WERI-Rb-1 (cell line): ENCODE measurements around the gene PFN3.

Experiments used
- DNase-seq: peaks from one replicate; pipeline ENCODE4 v3.0.0-alpha.2; 2020
- H3K27ac ChIP-seq: fragments of 250-450 bp; sonication (Bioruptor Pico); 2 replicates; pipeline ENCODE4 v1.5.1; 2020; ENCODE audit warnings: mild to moderate bottlenecking, moderate library complexity
- H3K27me3 ChIP-seq: fragments of 250-450 bp; sonication (Bioruptor Pico); 2 replicates; pipeline ENCODE4 v1.5.1; 2021; ENCODE audit warnings: mild to moderate bottlenecking, low read depth, moderate library complexity; ENCODE audit not compliant: insufficient read depth, severe bottlenecking
- H3K36me3 ChIP-seq: fragments of 250-450 bp; sonication (Bioruptor Pico); 2 replicates; pipeline ENCODE4 v1.5.1; 2020; ENCODE audit warnings: mild to moderate bottlenecking, moderate library complexity
- H3K4me3 ChIP-seq: 2 replicates; pipeline ENCODE4 v1.5.1; 2011; ENCODE audit warnings: low read depth, mild to moderate bottlenecking, control low read depth, low read length
- H3K9me3 ChIP-seq: fragments of 250-450 bp; sonication (Bioruptor Pico); 2 replicates; pipeline ENCODE4 v1.5.1; 2021; ENCODE audit warnings: mild to moderate bottlenecking, moderate library complexity; ENCODE audit not compliant: severe bottlenecking
- TF ChIP-seq, protein P1 (sequence below): IDR thresholded peaks from 2 replicates; pipeline ENCODE4 v1.5.1; 2011; ENCODE audit warnings: low read depth, mild to moderate bottlenecking, control low read depth, inconsistent platforms, low read length

Gene PFN3

DNA sequence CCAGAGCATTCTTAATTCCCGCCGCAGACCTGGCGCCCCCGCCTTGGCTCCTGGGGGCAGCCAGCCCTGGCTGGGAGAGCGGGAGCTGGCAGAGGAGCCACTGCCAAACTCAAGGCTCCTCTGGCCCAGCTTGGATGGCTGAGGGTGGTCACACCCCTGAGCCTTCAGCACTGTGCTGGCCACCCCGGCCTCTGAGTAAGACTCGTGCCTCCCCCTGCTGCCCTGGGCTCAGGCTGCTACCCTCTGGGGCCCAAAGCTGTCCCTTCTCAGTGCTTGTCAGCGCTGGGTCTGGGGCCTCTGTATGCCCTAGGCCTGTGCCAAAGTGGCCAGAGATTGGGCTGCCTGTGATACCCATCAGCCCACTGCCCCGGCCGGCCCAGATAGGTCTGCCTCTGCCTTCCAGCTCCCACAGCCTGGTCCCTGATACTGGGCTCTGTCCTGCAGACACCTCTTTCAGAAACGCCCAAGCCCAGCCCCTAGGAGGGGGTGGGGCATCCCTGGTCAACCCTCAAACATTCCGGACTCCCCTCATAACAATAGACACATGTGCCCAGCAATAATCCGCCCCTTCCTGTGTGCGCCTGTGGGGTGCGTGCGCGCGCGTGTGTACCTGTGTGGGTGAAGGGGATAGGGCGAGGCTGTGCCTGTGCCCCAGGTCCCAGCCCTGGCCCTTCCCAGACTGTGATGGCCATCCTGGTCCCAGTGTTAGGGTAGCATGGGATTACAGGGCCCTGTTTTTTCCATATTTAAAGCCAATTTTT, 41.8 kb upstream of the PFN3 start:
- no peak for DNase-seq
- Histone ChIP-seq H3K4me3 (no peak overlapping the region), H3K9me3 (no peaks in the 10 kb centered on the region), H3K27ac (no peak overlapping the region), H3K27me3 (no peaks in the 10 kb centered on the region), H3K36me3 (no peaks in the 10 kb centered on the region)
- TF ChIP-seq, protein P1, sequence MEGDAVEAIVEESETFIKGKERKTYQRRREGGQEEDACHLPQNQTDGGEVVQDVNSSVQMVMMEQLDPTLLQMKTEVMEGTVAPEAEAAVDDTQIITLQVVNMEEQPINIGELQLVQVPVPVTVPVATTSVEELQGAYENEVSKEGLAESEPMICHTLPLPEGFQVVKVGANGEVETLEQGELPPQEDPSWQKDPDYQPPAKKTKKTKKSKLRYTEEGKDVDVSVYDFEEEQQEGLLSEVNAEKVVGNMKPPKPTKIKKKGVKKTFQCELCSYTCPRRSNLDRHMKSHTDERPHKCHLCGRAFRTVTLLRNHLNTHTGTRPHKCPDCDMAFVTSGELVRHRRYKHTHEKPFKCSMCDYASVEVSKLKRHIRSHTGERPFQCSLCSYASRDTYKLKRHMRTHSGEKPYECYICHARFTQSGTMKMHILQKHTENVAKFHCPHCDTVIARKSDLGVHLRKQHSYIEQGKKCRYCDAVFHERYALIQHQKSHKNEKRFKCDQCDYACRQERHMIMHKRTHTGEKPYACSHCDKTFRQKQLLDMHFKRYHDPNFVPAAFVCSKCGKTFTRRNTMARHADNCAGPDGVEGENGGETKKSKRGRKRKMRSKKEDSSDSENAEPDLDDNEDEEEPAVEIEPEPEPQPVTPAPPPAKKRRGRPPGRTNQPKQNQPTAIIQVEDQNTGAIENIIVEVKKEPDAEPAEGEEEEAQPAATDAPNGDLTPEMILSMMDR, result no peak

DNA sequence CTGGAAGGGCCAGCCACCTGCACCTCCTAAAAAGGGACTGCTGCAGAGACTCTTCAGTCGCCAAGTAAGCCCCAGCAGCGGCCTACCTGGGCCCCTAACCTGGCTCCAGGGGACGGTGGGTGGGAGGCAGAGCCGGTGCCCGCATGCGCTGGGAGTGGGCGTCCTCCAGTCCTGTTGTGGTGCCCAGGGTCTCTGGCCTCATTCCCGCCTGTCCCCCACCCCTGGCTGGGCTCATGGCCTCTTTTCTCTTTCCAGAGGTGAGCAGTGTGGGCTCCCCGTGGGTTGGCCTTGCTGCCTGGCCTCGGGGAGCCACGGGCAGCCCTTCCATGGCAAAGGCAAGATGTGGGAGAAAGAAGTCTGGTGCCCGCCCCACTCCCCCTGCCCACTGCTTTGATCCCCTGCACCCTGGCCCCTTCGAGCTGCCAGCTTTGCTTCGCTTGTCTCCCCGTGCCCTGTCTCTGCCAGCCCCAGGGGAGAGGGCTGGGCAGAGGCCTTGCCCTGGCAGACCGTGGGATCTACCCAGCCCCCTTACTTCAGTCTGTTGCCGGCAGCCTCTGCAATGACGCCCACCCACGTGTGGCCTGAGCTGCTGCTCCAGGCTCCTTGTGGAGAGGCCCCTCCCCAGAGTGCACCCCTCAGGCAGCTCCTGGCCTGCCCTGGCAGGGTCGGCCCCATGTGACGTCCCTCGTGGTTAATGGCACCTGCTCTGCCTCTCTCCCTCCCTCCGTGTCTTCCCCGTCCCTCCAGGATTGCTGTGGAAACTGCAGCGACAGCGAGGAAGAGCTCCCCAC, 40.7 kb upstream of the PFN3 start:
- TF ChIP-seq, protein P1, result no peak
- H3K4me3 ChIP-seq, result no peak overlapping the region
- no peak for DNase-seq
- H3K9me3 ChIP-seq, result no peaks in the 10 kb centered on the region
- no peaks in the 10 kb centered on the region for H3K36me3 ChIP-seq
- H3K27me3 ChIP-seq, result no peaks in the 10 kb centered on the region
- H3K27ac ChIP-seq, result no peak overlapping the region

DNA sequence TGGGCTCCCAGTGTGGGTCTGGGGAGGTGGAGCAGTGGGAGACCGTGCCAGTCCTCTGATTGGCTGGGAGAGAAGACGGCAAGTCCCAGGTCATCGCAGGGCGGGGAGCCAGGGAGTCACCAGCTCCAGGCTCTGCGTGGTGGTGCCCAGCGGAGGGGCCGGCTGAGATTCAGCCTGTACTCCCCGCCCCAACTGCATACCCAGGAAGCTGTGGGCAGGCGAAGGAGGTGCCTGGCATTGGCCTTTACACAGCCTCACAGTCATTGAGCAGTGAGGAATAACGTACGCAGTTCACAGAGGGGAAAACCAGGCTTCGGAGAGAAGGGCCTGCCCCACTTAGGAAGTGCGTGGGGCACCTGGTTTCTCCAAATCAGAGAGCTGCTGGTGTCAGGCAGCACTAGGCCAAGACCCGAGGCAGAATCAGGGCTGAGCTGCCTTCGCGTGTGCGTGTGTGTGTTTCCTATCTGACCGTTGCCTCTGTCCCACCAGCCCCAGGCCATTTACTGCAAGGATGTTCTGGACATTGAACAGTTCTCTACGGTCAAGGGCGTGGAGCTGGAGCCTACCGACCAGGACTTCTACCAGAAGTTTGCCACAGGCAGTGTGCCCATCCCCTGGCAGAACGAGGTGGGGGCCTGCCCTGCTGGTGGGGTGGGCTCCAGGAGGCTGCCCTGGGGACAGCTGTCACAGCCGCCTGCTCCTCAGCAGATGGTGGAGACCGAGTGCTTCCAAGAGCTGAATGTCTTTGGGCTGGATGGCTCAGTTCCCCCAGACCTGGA, 39.9 kb upstream of the PFN3 start:
- no peak overlapping the region for H3K27ac ChIP-seq
- no peak overlapping the region for H3K4me3 ChIP-seq
- no peaks in the 10 kb centered on the region for H3K9me3 ChIP-seq
- DNase-seq, result no peak
- H3K36me3 ChIP-seq, result no peaks in the 10 kb centered on the region
- H3K27me3 ChIP-seq, result no peaks in the 10 kb centered on the region
- TF ChIP-seq, protein P1, result no peak

DNA sequence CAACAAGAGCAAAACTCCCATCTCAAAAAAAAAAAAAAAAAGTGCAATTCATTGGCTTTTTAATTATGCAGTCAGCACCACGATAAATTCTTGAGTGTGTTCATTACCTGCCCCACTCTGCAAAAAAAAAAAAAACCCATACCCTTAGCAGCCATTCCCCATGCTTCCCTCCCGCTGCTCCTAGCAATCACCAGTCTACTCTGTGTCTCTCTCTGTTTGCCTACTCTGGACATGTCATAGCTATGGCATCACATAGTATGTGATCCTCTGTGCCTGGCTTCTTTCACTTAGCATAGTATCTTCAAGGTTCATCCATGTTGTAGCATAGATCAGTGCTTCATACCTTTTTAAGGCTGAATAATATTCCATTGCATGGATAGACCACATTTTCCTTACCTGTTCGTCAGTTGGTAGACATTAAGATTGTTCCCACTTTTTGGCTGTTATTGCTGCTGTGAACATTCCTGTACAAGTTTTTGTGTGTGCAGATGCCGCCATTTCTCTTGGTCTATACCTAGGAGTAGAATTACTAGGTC, 39.1 kb upstream of the PFN3 start:
- DNase-seq, result no peak
- no peaks in the 10 kb centered on the region for H3K36me3 ChIP-seq
- no peak overlapping the region for H3K27ac ChIP-seq
- H3K9me3 ChIP-seq, result no peaks in the 10 kb centered on the region
- H3K27me3 ChIP-seq, result no peaks in the 10 kb centered on the region
- H3K4me3 ChIP-seq, result no peak overlapping the region
- TF ChIP-seq, protein P1, result no peak

DNA sequence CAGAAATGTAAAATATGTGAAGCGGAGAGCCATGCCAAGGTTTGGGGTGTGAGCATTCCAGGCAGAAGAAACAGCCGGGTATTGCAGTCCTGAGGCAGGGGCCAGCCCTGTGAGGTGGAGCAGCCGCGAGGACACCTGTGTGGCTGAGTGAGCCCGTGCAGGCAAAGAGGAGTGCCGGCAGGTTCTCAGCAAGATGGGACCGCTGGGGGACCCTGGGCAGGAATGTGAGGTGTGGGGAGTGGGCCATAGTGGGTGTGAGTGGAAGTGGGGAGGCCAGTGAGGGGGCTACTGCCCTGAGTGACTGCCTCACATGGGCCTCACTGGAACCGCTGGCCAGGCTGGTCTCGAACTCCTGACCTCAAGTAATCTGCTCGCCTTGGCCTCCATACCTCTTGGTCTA, 38.0 kb upstream of the PFN3 start:
- no peak for DNase-seq
- TF ChIP-seq, protein P1, result no peak
- H3K4me3 ChIP-seq, result no peak overlapping the region
- H3K9me3 ChIP-seq, result no peaks in the 10 kb centered on the region
- no peaks in the 10 kb centered on the region for H3K27me3 ChIP-seq
- H3K36me3 ChIP-seq, result peaks cover 3% of the 10 kb centered on the region; the same call in 1 of the 2 replicates
- no peak overlapping the region for H3K27ac ChIP-seq
